HEK293T (cell line): Measurements from ENCODE around the gene CST6.

Experiments used
- CTCF ChIA-PET: fragments of 350-600 bp; formaldehyde crosslinking; extraction: SDS; loops from one replicate; lab custom pipeline; 2021; ENCODE audit warnings: antibody characterized with exemption, inconsistent platforms; lab: Yijun Ruan, JAX
- POLR2A ChIA-PET: fragments of 350-600 bp; formaldehyde crosslinking; extraction: SDS; loops from one replicate; lab custom pipeline; 2020; ENCODE audit warnings: antibody characterized with exemption, inconsistent platforms; lab: Yijun Ruan, JAX
- DNase-seq: peaks from one replicate; pipeline ENCODE4 v3.0.0; 2012; ENCODE audit warnings: mixed read lengths; ENCODE audit errors: extremely low spot score
- ARNT ChIP-seq: fragments of 450-650 bp; IDR thresholded peaks from 2 replicates; pipeline ENCODE4 v1.6.1; 2017; ENCODE audit warnings: mild to moderate bottlenecking
- BHLHE40 ChIP-seq: fragments of 450-650 bp; IDR thresholded peaks from 2 replicates; pipeline ENCODE4 v1.6.1; 2016; ENCODE audit warnings: mild to moderate bottlenecking, moderate library complexity, borderline replicate concordance
- CTBP1 ChIP-seq: fragments of 450-650 bp; IDR thresholded peaks from 2 replicates; pipeline ENCODE4 v1.6.1; 2016; ENCODE audit warnings: borderline replicate concordance
- ELF4 ChIP-seq: fragments of 450-650 bp; IDR thresholded peaks from 2 replicates; pipeline ENCODE4 v1.6.1; 2017; ENCODE audit warnings: antibody characterized with exemption
- FOXA1 ChIP-seq: fragments of 450-650 bp; IDR thresholded peaks from 2 replicates; pipeline ENCODE4 v1.6.1; 2016; ENCODE audit warnings: mild to moderate bottlenecking
- FOXK2 ChIP-seq: fragments of 450-650 bp; IDR thresholded peaks from 2 replicates; pipeline ENCODE4 v1.6.1; 2016; ENCODE audit warnings: mild to moderate bottlenecking
- FOXM1 ChIP-seq: fragments of 450-650 bp; IDR thresholded peaks from 2 replicates; pipeline ENCODE4 v1.6.1; 2017; ENCODE audit warnings: mild to moderate bottlenecking, borderline replicate concordance
- HDGF ChIP-seq: fragments of 450-650 bp; IDR thresholded peaks from 2 replicates; pipeline ENCODE4 v1.6.1; 2017; ENCODE audit warnings: antibody characterized with exemption, borderline replicate concordance
- L3MBTL2 ChIP-seq: fragments of 450-650 bp; conservative IDR thresholded peaks from 2 replicates; pipeline ENCODE4 v1.6.1; 2016; ENCODE audit warnings: mild to moderate bottlenecking
- LEF1 ChIP-seq: fragments of 450-650 bp; IDR thresholded peaks from 2 replicates; pipeline ENCODE4 v1.6.1; 2017; ENCODE audit warnings: mild to moderate bottlenecking, borderline replicate concordance
- NFRKB ChIP-seq: fragments of 450-650 bp; IDR thresholded peaks from 2 replicates; pipeline ENCODE4 v1.6.1; 2016; ENCODE audit warnings: mild to moderate bottlenecking, moderate library complexity
- SP1 ChIP-seq: fragments of 450-650 bp; IDR thresholded peaks from 2 replicates; pipeline ENCODE4 v1.6.1; 2017
- SUZ12 ChIP-seq: fragments of 450-650 bp; IDR thresholded peaks from 2 replicates; pipeline ENCODE4 v1.6.1; 2016; ENCODE audit warnings: mild to moderate bottlenecking
- TARDBP ChIP-seq: fragments of 450-650 bp; IDR thresholded peaks from 2 replicates; pipeline ENCODE4 v1.6.1; 2016
- ZNF384 ChIP-seq: fragments of 450-650 bp; IDR thresholded peaks from 2 replicates; pipeline ENCODE4 v1.6.1; 2016
- TF ChIP-seq, protein P1 (sequence below): fragments of 450-650 bp; IDR thresholded peaks from 2 replicates; pipeline ENCODE4 v1.6.1; 2016

CST6 gene

DNA sequence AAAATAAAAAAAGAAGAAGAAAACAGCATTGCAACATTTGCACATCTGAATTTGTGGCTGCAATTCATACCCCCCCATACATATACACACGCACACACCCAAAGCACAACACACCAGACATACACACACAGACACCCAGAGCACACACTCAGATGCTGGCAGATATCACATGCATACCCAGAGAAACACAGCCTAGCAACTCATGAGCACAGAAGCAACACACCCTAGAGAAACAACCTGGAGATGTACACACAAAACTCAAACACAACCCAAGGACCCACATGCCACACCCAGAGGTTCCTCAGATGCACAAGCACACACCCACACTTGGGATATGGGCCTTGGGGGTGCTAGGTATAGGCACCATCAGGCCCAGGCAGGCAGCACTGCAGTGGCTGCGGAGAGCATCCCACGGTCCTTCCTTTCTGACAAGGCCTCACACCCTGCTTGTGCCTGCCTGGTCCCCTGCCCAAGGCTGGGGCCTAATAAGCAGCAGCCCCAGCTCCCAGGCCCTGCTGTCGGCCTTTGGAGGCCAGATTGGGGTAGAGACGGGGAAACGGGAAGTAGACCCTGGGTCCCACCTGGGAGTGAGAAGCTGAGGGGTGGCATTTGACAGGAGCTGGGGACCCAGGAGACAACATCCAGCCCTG is 3.1 kb downstream of the CST6 start:
- CTCF ChIA-PET: no interaction called here
- POLR2A ChIA-PET: interaction anchor here (1.4 kb wide), 1 partner anchor 124 kb away, joined by 3 read pairs; the partner anchor contains the start of gene CCDC85B
- TF ChIP-seq FOXM1: no peak
- TF ChIP-seq TARDBP: no peak
- no peak for TF ChIP-seq FOXA1
- TF ChIP-seq L3MBTL2: no peak
- no peak for TF ChIP-seq LEF1
- TF ChIP-seq, protein P1, sequence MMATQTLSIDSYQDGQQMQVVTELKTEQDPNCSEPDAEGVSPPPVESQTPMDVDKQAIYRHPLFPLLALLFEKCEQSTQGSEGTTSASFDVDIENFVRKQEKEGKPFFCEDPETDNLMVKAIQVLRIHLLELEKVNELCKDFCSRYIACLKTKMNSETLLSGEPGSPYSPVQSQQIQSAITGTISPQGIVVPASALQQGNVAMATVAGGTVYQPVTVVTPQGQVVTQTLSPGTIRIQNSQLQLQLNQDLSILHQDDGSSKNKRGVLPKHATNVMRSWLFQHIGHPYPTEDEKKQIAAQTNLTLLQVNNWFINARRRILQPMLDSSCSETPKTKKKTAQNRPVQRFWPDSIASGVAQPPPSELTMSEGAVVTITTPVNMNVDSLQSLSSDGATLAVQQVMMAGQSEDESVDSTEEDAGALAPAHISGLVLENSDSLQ: no peak
- TF ChIP-seq ZNF384: no peak
- TF ChIP-seq BHLHE40: no peak
- no peak for TF ChIP-seq HDGF
- TF ChIP-seq SUZ12: no peak
- no peak for TF ChIP-seq ARNT
- TF ChIP-seq SP1: no peak
- no peak for TF ChIP-seq NFRKB
- no peak for TF ChIP-seq CTBP1
- no peak for TF ChIP-seq FOXK2
- DNase-seq: no peak

DNA sequence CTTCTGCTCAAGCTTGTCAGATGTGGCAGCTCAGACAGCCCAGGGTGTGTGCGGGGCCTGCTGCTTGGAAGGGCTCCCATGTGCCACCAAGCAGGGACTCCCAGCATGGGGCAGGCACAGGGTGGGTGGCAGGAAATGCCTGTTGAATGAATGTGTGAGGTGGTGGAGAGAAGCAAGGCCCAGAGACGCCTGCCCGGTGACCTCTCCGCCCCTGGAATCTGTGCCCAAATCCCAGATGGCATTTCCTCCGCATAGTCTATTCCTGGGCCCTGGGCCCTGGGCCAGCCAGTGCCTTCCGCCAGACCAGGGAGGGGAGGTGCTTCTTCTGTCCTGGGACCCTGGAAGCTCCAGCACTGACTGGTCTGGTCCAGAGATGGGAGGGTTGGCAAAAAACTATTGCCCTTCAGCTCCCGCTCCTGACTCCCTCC is 3.7 kb downstream of the CST6 start:
- TF ChIP-seq SUZ12 (no peak), SP1 (no peak), NFRKB (no peak), ELF4 (no peak), FOXK2 (no peak), FOXM1 (no peak), L3MBTL2 (no peak), LEF1 (no peak), BHLHE40 (no peak), FOXA1 (no peak), HDGF (no peak), CTBP1 (no peak), ZNF384 (no peak), TARDBP (no peak), ARNT (no peak)
- TF ChIP-seq, protein P1: no peak
- CTCF ChIA-PET: no interaction called here
- no peak for DNase-seq
- POLR2A ChIA-PET: interaction anchor here (1.4 kb wide), 1 partner anchor 125 kb away, joined by 3 read pairs; the partner anchor contains the start of gene CCDC85B

DNA sequence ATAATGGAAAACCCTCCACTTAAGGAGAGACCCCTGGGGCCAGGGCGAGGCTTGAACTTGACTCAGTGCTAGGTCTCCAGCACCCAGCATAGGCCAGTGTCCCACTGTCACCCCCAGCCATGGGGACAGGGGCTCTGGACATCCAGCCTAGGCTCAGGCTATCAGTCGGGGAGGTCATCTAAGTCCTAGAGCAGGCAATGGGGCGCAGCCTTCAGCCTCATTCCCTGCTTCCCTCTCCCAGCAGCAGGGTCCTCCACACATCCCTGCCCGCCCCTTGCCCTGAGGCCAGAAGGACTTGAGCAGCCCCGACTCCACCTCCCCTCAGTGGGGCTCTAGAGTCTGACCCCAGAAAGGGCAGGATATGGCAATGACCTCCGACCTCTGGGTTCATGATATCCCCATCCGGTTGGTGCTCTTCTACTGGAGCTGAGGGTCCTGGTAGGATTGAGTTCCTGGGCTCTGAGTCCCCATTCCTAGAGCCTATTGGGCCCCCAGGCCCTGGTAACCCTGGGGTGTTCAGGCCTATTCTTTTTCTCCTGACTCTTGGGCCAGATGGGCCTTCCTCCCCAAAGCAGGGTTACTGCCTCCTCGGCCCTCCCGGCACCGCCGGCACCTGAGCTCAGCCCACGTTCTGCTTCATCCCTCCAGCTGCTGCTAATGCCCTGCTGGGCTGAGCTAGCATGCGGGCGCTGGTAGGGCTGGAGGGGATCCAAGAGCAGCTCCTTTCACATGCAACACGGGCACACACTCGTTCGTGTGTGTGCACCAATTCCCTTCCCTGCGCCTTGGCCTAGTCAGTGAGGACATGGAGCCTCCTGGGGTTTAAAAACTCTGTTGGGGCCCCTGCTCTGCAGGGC is 4.4 kb downstream of the CST6 start:
- CTCF ChIA-PET: no interaction called here
- TF ChIP-seq FOXK2: no peak
- no peak for TF ChIP-seq ELF4
- TF ChIP-seq LEF1: no peak
- TF ChIP-seq NFRKB: no peak
- no peak for TF ChIP-seq SP1
- TF ChIP-seq, protein P1: no peak
- TF ChIP-seq BHLHE40: no peak
- TF ChIP-seq TARDBP: no peak
- TF ChIP-seq ARNT: no peak
- no peak for TF ChIP-seq FOXM1
- TF ChIP-seq SUZ12: no peak
- TF ChIP-seq HDGF: no peak
- no peak for TF ChIP-seq L3MBTL2
- TF ChIP-seq FOXA1: no peak
- no peak for TF ChIP-seq CTBP1
- TF ChIP-seq ZNF384: no peak
- DNase-seq: no peak
- POLR2A ChIA-PET: interaction anchor here (0.7 to 1.4 kb wide), 2 partner anchors 36 to 125 kb away, joined by 3 read pairs; partner anchors contain the start of genes CCDC85B and SF3B2

DNA sequence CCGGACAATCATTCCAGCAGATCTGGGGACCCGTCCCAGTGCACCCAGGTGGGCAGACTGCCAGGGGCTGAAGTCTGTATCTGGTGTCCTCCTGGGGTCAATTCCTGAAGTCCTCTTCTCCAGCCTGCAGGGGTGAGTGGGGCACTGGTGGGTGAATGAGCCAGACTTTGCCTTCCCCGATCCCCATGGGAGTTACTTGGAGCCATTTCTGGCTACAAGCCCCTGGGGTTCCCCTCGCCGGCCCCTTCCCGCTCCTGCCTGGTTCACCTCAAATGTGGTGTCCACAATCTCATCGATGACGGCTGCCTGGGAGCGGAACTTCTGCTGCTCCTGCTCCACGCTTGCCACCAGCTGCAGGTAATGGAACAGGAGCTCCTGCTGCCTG is 5.0 kb downstream of the CST6 start:
- no peak for DNase-seq
- CTCF ChIA-PET: no interaction called here
- POLR2A ChIA-PET: interaction anchor here (0.7 kb wide), 1 partner anchor 35 kb away, joined by 3 read pairs; the partner anchor contains the start of gene SF3B2
- no peak for TF ChIP-seq BHLHE40
- TF ChIP-seq HDGF: no peak
- TF ChIP-seq ELF4: no peak
- TF ChIP-seq SP1: no peak
- TF ChIP-seq FOXK2: no peak
- no peak for TF ChIP-seq SUZ12
- TF ChIP-seq, protein P1: no peak
- TF ChIP-seq LEF1: no peak
- no peak for TF ChIP-seq ARNT
- no peak for TF ChIP-seq L3MBTL2
- TF ChIP-seq TARDBP: no peak
- TF ChIP-seq FOXA1: no peak
- no peak for TF ChIP-seq FOXM1
- TF ChIP-seq NFRKB: no peak
- TF ChIP-seq ZNF384: no peak
- no peak for TF ChIP-seq CTBP1
